ENCODE measurements around the gene AUTS2. TPM values are rescaled to one million over a fixed set of nuclear protein-coding genes. Genes with fewer than 3 reads are reported as not detected.

AUTS2 gene
- polyA plus RNA-seq, 3 donors: 0.08 to 0.35 TPM; not detected in 1

- DNase-seq: no peak
- Histone ChIP-seq H3K9ac (ENCODE audit: insufficient read depth, low read length, poor library complexity, severe bottlenecking) (no peak overlapping the region), H3K4me3 (replicated peaks in 1 of 3; ENCODE audit: low read depth in 2 of 3, low read length in 3 of 3) (no peak overlapping the region), H4K20me1 (ENCODE audit: insufficient read depth, low read length) (no peaks in the 10 kb centered on the region), H3K36me3 (replicated peaks in 1 of 2; ENCODE audit: control insufficient read depth in 1 of 2, insufficient read depth in 2 of 2, low read length in 2 of 2) (no peaks in the 10 kb centered on the region), H3K27me3 (ENCODE audit: control insufficient read depth in 2 of 2, insufficient read depth in 2 of 2, low read length in 2 of 2) (no peaks in the 10 kb centered on the region), H3K4me1 (ENCODE audit: control insufficient read depth in 1 of 2, insufficient read depth in 2 of 2, low read length in 2 of 2) (no peaks in the 10 kb centered on the region), H3K79me2 (ENCODE audit: insufficient read depth, low read length) (no peaks in the 10 kb centered on the region), H3K9me3 (replicated peaks in 1 of 2; ENCODE audit: control insufficient read depth in 1 of 2, insufficient read depth in 1 of 2, low read length in 2 of 2) (peaks cover 0 to 3% of the 10 kb centered on the region in 2 donors), H3K4me2 (replicated peaks; ENCODE audit: extremely low read depth, low read length, poor library complexity, severe bottlenecking) (no peak overlapping the region), H2AFZ (ENCODE audit: insufficient read depth, low read depth, low read length, poor library complexity, severe bottlenecking) (no peak overlapping the region), H3K27ac (ENCODE audit: low read depth in 1 of 2, low read length in 2 of 2) (no peak overlapping the region)
- no peak overlapping the region for H3K27ac Mint-ChIP-seq
- intact Hi-C loops (cut with micrococcal nuclease): no loop called here
- H3K36me3 Mint-ChIP-seq: no peaks in the 10 kb centered on the region
- H3K4me3 Mint-ChIP-seq: no peak overlapping the region
- peaks cover 0 to 6% (median 2%) of the 10 kb centered on the region in 7 donors for H3K9me3 Mint-ChIP-seq
- no peaks in the 10 kb centered on the region for H3K4me1 Mint-ChIP-seq
- TF ChIP-seq CTCF (IDR thresholded peaks at IDR 0.05): no peak
- WGBS (ENCODE audit: insufficient coverage): 67% methylated on average over 1 of the region's 3 CpGs
- H3K27me3 Mint-ChIP-seq (ENCODE audit: low read depth in 3 of 3): no peaks in the 10 kb centered on the region
These were observed 188.6 kb downstream of the AUTS2 start for GRCh38 chr7:69786730-69787395.

- Histone ChIP-seq H3K9ac (ENCODE audit: insufficient read depth, low read length, poor library complexity, severe bottlenecking) (no peak overlapping the region), H3K4me3 (replicated peaks in 1 of 3; ENCODE audit: low read depth in 2 of 3, low read length in 3 of 3) (no peak overlapping the region), H4K20me1 (ENCODE audit: insufficient read depth, low read length) (no peaks in the 10 kb centered on the region), H3K4me2 (replicated peaks; ENCODE audit: extremely low read depth, low read length, poor library complexity, severe bottlenecking) (no peak overlapping the region), H3K79me2 (ENCODE audit: insufficient read depth, low read length) (no peaks in the 10 kb centered on the region), H3K4me1 (ENCODE audit: control insufficient read depth in 1 of 2, insufficient read depth in 2 of 2, low read length in 2 of 2) (no peaks in the 10 kb centered on the region), H3K27ac (ENCODE audit: low read depth in 1 of 2, low read length in 2 of 2) (no peak overlapping the region), H3K36me3 (replicated peaks in 1 of 2; ENCODE audit: control insufficient read depth in 1 of 2, insufficient read depth in 2 of 2, low read length in 2 of 2) (no peaks in the 10 kb centered on the region), H3K27me3 (ENCODE audit: control insufficient read depth in 2 of 2, insufficient read depth in 2 of 2, low read length in 2 of 2) (no peaks in the 10 kb centered on the region), H2AFZ (ENCODE audit: insufficient read depth, low read depth, low read length, poor library complexity, severe bottlenecking) (no peak overlapping the region), H3K9me3 (replicated peaks in 1 of 2; ENCODE audit: control insufficient read depth in 1 of 2, insufficient read depth in 1 of 2, low read length in 2 of 2) (peaks cover 0 to 3% of the 10 kb centered on the region in 2 donors)
- Mint-ChIP-seq H3K27me3 (ENCODE audit: low read depth in 3 of 3) (no peaks in the 10 kb centered on the region), H3K4me1 (no peaks in the 10 kb centered on the region), H3K36me3 (no peaks in the 10 kb centered on the region), H3K9me3 (peaks cover 0 to 6% (median 2%) of the 10 kb centered on the region in 7 donors), H3K27ac (no peak overlapping the region), H3K4me3 (no peak overlapping the region)
- no CpG with 5 or more reads among the region's 5 CpGs for WGBS (ENCODE audit: insufficient coverage)
- TF ChIP-seq CTCF (IDR thresholded peaks at IDR 0.05): no peak
- intact Hi-C loops (cut with micrococcal nuclease): no loop called here
- no peak for DNase-seq
These were observed 189.6 kb downstream of the AUTS2 start for GRCh38 chr7:69787736-69788431.

Data from CD14-positive monocyte (primary cell).